Measurements from ENCODE around the gene PHGDH. TPM values are rescaled to one million over a fixed set of nuclear protein-coding genes. Genes with fewer than 3 reads are reported as not detected.

Gene PHGDH
- total and polyA plus RNA-seq, 9 of the 15 experiments (the other 6 are each of a cell fraction or from before 2014, with no cell fraction given), result 6.7 to 84.2 (median 36.2) TPM

DNA sequence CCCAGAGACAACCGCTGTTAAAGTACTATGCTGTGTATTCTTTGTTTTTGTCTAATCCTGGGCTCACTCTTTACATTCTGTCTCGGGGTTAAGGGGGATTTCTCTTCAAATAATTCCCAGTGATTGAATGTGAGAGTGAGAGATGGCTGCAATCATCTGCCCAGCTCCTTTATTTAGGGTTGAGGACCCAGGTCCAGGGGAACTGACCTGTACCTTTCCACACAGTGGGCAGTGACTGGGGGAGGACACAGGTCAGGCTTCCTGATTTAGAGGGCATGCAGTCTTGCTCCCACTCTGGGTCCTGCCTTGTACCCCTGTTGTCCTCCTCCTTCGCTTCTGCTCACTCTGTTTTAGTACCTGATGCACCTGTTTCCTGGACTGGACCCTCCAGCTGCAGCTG lies 22.0 kb downstream of the PHGDH start:
- in situ Hi-C loops (cut with MboI) (no loop called here), intact Hi-C loops (cut with micrococcal nuclease) (no loop called here)
- no peak for DNase-seq (ENCODE audit: extremely low read depth in 1 of 4, low spot score in 3 of 4)
- Histone ChIP-seq H3K79me2 (ENCODE audit: control insufficient read depth, insufficient read depth, low read length) (no peaks in the 10 kb centered on the region), H3K4me1 (replicated peaks in 1 of 2; ENCODE audit: control insufficient read depth in 2 of 2, insufficient read depth in 2 of 2, low read length in 2 of 2) (peaks cover 11% of the 10 kb centered on the region in 2 experiments), H4K20me1 (replicated peaks; ENCODE audit: control insufficient read depth, insufficient read depth, low read length) (peaks cover 48% of the 10 kb centered on the region), H3K4me3 (no peak overlapping the region), H3K9ac (ENCODE audit: insufficient read depth in 1 of 2, low read depth in 2 of 2, low read length in 2 of 2) (no peak overlapping the region), H3K36me3 (ENCODE audit: control insufficient read depth, insufficient read depth, low read length) (peaks cover 11% of the 10 kb centered on the region; the same call in 1 of the 3 replicates), H3K4me2 (ENCODE audit: insufficient read depth, low read length) (no peak overlapping the region), H3K9me3 (replicated peaks; ENCODE audit: control insufficient read depth, insufficient read depth, low read depth, low read length) (0 out of 2 replicates have a peak, but pooled peaks cover 6% of the 10 kb centered on the region), H3K9me1 (ENCODE audit: control insufficient read depth, insufficient read depth, low read length) (peaks cover 9% of the 10 kb centered on the region), H3K27ac (ENCODE audit: extremely low read depth, low read depth, low read length) (no peak overlapping the region), H2AFZ (ENCODE audit: low read depth, low read length) (no peak overlapping the region), H3K27me3 (ENCODE audit: control insufficient read depth in 2 of 2, insufficient read depth in 2 of 2, low read length in 2 of 2) (no peaks in the 10 kb centered on the region; a peak in 1 of 5 replicates)
- no peak for FAIRE-seq
- ChIA-PET CTCF (ENCODE audit: low intra/inter-chr PET ratio) (no interaction called here), POLR2A (interaction anchor here (0.7 to 2.8 kb wide), 3 partner anchors 8 to 20 kb away, joined by 3 to 10 read pairs (median 4); no protein-coding TSS in a partner anchor)
- no TSS peak for BruUV-seq (replicated peaks)
- WGBS (ENCODE audit: insufficient coverage, low coverage, missing lambda C conversion rate), result 41% methylated on average over 3 of the region's 3 CpGs
- no peak for ATAC-seq
- TF ChIP-seq, protein P1, sequence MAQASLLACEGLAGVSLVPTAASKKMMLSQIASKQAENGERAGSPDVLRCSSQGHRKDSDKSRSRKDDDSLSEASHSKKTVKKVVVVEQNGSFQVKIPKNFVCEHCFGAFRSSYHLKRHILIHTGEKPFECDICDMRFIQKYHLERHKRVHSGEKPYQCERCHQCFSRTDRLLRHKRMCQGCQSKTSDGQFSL (CRISPR knock-in tag; IDR thresholded peaks at IDR 0.05), result no peak
- TF ChIP-seq, protein P1 (tag; IDR thresholded peaks at IDR 0.05), result no peak
- TF ChIP-seq, protein P2, sequence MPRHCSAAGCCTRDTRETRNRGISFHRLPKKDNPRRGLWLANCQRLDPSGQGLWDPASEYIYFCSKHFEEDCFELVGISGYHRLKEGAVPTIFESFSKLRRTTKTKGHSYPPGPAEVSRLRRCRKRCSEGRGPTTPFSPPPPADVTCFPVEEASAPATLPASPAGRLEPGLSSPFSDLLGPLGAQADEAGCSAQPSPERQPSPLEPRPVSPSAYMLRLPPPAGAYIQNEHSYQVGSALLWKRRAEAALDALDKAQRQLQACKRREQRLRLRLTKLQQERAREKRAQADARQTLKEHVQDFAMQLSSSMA (CRISPR knock-in tag; IDR thresholded peaks at IDR 0.05), result no peak
- TF ChIP-seq SOX6 (IDR thresholded peaks at IDR 0.05) (no peak), NR2F6 (CRISPR knock-in tag; IDR thresholded peaks at IDR 0.05) (no peak), SRSF1 (IDR thresholded peaks at IDR 0.05; ENCODE audit: low read depth, low read length) (no peak), CAMTA2 (CRISPR knock-in tag; conservative IDR thresholded peaks at IDR 0.05) (no peak), SETDB1 (IDR thresholded peaks at IDR 0.05; ENCODE audit: low read length) (no peak), ZFPM2 (CRISPR knock-in tag; IDR thresholded peaks at IDR 0.05) (no peak)
- TF ChIP-seq, protein P3, sequence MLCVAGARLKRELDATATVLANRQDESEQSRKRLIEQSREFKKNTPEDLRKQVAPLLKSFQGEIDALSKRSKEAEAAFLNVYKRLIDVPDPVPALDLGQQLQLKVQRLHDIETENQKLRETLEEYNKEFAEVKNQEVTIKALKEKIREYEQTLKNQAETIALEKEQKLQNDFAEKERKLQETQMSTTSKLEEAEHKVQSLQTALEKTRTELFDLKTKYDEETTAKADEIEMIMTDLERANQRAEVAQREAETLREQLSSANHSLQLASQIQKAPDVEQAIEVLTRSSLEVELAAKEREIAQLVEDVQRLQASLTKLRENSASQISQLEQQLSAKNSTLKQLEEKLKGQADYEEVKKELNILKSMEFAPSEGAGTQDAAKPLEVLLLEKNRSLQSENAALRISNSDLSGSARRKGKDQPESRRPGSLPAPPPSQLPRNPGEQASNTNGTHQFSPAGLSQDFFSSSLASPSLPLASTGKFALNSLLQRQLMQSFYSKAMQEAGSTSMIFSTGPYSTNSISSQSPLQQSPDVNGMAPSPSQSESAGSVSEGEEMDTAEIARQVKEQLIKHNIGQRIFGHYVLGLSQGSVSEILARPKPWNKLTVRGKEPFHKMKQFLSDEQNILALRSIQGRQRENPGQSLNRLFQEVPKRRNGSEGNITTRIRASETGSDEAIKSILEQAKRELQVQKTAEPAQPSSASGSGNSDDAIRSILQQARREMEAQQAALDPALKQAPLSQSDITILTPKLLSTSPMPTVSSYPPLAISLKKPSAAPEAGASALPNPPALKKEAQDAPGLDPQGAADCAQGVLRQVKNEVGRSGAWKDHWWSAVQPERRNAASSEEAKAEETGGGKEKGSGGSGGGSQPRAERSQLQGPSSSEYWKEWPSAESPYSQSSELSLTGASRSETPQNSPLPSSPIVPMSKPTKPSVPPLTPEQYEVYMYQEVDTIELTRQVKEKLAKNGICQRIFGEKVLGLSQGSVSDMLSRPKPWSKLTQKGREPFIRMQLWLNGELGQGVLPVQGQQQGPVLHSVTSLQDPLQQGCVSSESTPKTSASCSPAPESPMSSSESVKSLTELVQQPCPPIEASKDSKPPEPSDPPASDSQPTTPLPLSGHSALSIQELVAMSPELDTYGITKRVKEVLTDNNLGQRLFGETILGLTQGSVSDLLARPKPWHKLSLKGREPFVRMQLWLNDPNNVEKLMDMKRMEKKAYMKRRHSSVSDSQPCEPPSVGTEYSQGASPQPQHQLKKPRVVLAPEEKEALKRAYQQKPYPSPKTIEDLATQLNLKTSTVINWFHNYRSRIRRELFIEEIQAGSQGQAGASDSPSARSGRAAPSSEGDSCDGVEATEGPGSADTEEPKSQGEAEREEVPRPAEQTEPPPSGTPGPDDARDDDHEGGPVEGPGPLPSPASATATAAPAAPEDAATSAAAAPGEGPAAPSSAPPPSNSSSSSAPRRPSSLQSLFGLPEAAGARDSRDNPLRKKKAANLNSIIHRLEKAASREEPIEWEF (CRISPR knock-in tag; IDR thresholded peaks at IDR 0.05), result no peak
- TF ChIP-seq, protein P4, sequence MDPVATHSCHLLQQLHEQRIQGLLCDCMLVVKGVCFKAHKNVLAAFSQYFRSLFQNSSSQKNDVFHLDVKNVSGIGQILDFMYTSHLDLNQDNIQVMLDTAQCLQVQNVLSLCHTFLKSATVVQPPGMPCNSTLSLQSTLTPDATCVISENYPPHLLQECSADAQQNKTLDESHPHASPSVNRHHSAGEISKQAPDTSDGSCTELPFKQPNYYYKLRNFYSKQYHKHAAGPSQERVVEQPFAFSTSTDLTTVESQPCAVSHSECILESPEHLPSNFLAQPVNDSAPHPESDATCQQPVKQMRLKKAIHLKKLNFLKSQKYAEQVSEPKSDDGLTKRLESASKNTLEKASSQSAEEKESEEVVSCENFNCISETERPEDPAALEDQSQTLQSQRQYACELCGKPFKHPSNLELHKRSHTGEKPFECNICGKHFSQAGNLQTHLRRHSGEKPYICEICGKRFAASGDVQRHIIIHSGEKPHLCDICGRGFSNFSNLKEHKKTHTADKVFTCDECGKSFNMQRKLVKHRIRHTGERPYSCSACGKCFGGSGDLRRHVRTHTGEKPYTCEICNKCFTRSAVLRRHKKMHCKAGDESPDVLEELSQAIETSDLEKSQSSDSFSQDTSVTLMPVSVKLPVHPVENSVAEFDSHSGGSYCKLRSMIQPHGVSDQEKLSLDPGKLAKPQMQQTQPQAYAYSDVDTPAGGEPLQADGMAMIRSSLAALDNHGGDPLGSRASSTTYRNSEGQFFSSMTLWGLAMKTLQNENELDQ (CRISPR knock-in tag; IDR thresholded peaks at IDR 0.05; ENCODE audit: borderline replicate concordance), result no peak
- TF ChIP-seq, protein P5, sequence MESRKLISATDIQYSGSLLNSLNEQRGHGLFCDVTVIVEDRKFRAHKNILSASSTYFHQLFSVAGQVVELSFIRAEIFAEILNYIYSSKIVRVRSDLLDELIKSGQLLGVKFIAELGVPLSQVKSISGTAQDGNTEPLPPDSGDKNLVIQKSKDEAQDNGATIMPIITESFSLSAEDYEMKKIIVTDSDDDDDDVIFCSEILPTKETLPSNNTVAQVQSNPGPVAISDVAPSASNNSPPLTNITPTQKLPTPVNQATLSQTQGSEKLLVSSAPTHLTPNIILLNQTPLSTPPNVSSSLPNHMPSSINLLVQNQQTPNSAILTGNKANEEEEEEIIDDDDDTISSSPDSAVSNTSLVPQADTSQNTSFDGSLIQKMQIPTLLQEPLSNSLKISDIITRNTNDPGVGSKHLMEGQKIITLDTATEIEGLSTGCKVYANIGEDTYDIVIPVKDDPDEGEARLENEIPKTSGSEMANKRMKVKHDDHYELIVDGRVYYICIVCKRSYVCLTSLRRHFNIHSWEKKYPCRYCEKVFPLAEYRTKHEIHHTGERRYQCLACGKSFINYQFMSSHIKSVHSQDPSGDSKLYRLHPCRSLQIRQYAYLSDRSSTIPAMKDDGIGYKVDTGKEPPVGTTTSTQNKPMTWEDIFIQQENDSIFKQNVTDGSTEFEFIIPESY (CRISPR knock-in tag; IDR thresholded peaks at IDR 0.05), result no peak

All from K562 (cell line).